K562 (cell line): ENCODE data around the gene SEC22C. TPM values are rescaled to one million over a fixed set of nuclear protein-coding genes. Genes with fewer than 3 reads are reported as not detected.

Experiments
- BDP1 ChIP-seq: IDR thresholded peaks from 3 replicates; pipeline ENCODE4 v1.6.1; 2011; ENCODE audit not compliant: insufficient read length, insufficient read depth
- CEBPG ChIP-seq, 3 experiments: fragments of 200-800 bp in 1 of 3; sonication (Bioruptor generic) in 1 of 3; sonication (generic) in 1 of 3; formaldehyde crosslinking in 1 of 3; IDR thresholded peaks in 2 of 3; conservative IDR thresholded peaks in 1 of 3; 2 replicates each; pipeline versions ENCODE4 v1.6.1 to v1.8.0; 2016 to 2022; ENCODE audit warnings: missing compliant biosample characterization in 2 of 3, missing genetic modification characterization in 2 of 3, mild to moderate bottlenecking in 1 of 3, missing genetic modification reagents in 1 of 3
- CTBP1 ChIP-seq: fragments of 450-650 bp; IDR thresholded peaks from 2 replicates; pipeline ENCODE4 v1.6.1; 2016; ENCODE audit warnings: borderline replicate concordance
- CTCF ChIP-seq, 3 experiments: IDR thresholded peaks in 2 of 3; conservative IDR thresholded peaks in 1 of 3; 2 replicates each; pipeline ENCODE4 v1.5.1; 2011 to 2012; ENCODE audit warnings: low read length in 3 of 3, mild to moderate bottlenecking in 3 of 3, control low read depth in 2 of 3, improper control_type of control experiment in 1 of 3, inconsistent platforms in 1 of 3, low read depth in 1 of 3, mixed read lengths in 1 of 3, moderate library complexity in 1 of 3; ENCODE audit not compliant: insufficient read depth in 2 of 3
- DMBX1 ChIP-seq: fragments of 250-450 bp; sonication (Bioruptor Pico); IDR thresholded peaks from 2 replicates; pipeline ENCODE4 v1.8.0; 2022; ENCODE audit warnings: inconsistent platforms, mild to moderate bottlenecking, moderate library complexity, borderline replicate concordance
- FOXA3 ChIP-seq, 2 experiments: fragments of 450-650 bp in 1 of 2; sonication (generic) in 1 of 2; formaldehyde crosslinking; IDR thresholded peaks in 1 of 2; conservative IDR thresholded peaks in 1 of 2; 2 replicates each; pipeline versions ENCODE4 v1.4.0 to v1.8.0; 2020 to 2022; ENCODE audit warnings: mild to moderate bottlenecking in 2 of 2, missing genetic modification reagents in 1 of 2
- FOXP1 ChIP-seq: sonication (generic); formaldehyde crosslinking; IDR thresholded peaks from 2 replicates; pipeline ENCODE4 v1.8.0; 2022; ENCODE audit warnings: mild to moderate bottlenecking, missing genetic modification reagents
- HMBOX1 ChIP-seq: sonication (generic); IDR thresholded peaks from 2 replicates; pipeline ENCODE4 v1.6.1; 2016
- HNRNPUL1 ChIP-seq: fragments of 200-400 bp; formaldehyde crosslinking; IDR thresholded peaks from 2 replicates; pipeline ENCODE4 v1.6.1; 2017; ENCODE audit warnings: low read length
- HOMEZ ChIP-seq: fragments of 250-450 bp; sonication (Bioruptor Pico); IDR thresholded peaks from 2 replicates; pipeline ENCODE4 v1.4.0; 2020; ENCODE audit warnings: mild to moderate bottlenecking, moderate library complexity
- KLF1 ChIP-seq: fragments of 450-650 bp; IDR thresholded peaks from 2 replicates; pipeline ENCODE4 v1.6.1; 2016; ENCODE audit warnings: missing genetic modification characterization, missing compliant biosample characterization
- MCM2 ChIP-seq: fragments of 450-650 bp; IDR thresholded peaks from 2 replicates; pipeline ENCODE4 v1.6.1; 2017; ENCODE audit warnings: low read depth, mild to moderate bottlenecking
- MCM3 ChIP-seq: fragments of 450-650 bp; IDR thresholded peaks from 2 replicates; pipeline ENCODE4 v1.6.1; 2016
- NR4A1 ChIP-seq, 2 experiments: fragments of 250-450 bp in 1 of 2; fragments of 450-650 bp in 1 of 2; sonication (Bioruptor Pico) in 1 of 2; IDR thresholded peaks; 2 replicates each; pipeline versions ENCODE4 v1.4.0 to v1.6.1; 2016 to 2020; ENCODE audit warnings: mild to moderate bottlenecking in 2 of 2, missing compliant biosample characterization in 1 of 2, missing genetic modification characterization in 1 of 2, moderate library complexity in 1 of 2
- PHB2 ChIP-seq: fragments of 450-650 bp; IDR thresholded peaks from 2 replicates; pipeline ENCODE4 v1.6.1; 2017; ENCODE audit warnings: low read depth
- POLR2B ChIP-seq: fragments of 450-650 bp; IDR thresholded peaks from 2 replicates; pipeline ENCODE4 v1.6.1; 2018; ENCODE audit warnings: low read depth; ENCODE audit not compliant: partially characterized antibody
- RBFOX2 ChIP-seq: fragments of 200-400 bp; formaldehyde crosslinking; IDR thresholded peaks from 2 replicates; pipeline ENCODE4 v1.6.1; 2017; ENCODE audit warnings: low read depth, mild to moderate bottlenecking, low read length, moderate library complexity
- RBM39 ChIP-seq: fragments of 200-400 bp; formaldehyde crosslinking; optimal IDR thresholded peaks from 2 replicates; pipeline ENCODE3; 2018; ENCODE audit warnings: low read depth, low read length
- SAP30 ChIP-seq: fragments of 200-600 bp; sonication (generic); IDR thresholded peaks from 2 replicates; pipeline ENCODE4 v1.6.1; 2012; ENCODE audit warnings: borderline replicate concordance, low read depth, mild to moderate bottlenecking, moderate library complexity, low read length, control low read depth, inconsistent platforms; ENCODE audit not compliant: insufficient read depth, poor library complexity, severe bottlenecking
- SMAD4 ChIP-seq: fragments of 250-450 bp; sonication (Bioruptor Pico); conservative IDR thresholded peaks from 2 replicates; pipeline ENCODE4 v1.8.0; 2021; ENCODE audit warnings: inconsistent platforms, mild to moderate bottlenecking, moderate library complexity
- SRSF9 ChIP-seq: fragments of 200-400 bp; formaldehyde crosslinking; IDR thresholded peaks from 2 replicates; pipeline ENCODE4 v1.6.1; 2017; ENCODE audit warnings: low read depth, low read length, borderline replicate concordance
- TAF15 ChIP-seq: fragments of 200-400 bp; formaldehyde crosslinking; IDR thresholded peaks from 2 replicates; pipeline ENCODE4 v1.6.1; 2017; ENCODE audit warnings: mild to moderate bottlenecking, low read depth, low read length, moderate library complexity
- ZNF766 ChIP-seq: fragments of 200-800 bp; sonication (Bioruptor generic); conservative IDR thresholded peaks from 2 replicates; pipeline ENCODE4 v1.6.1; 2016; ENCODE audit warnings: missing genetic modification characterization, missing compliant biosample characterization
- ZNF785 ChIP-seq: fragments of 250-450 bp; sonication (Bioruptor Pico); IDR thresholded peaks from 2 replicates; pipeline ENCODE4 v1.4.0; 2020; ENCODE audit warnings: mild to moderate bottlenecking
- polyA plus RNA-seq, 8 experiments: library from polyadenylated mRNA; depleted of rRNA in 4 of 8; stranded (reverse) in 5 of 8; unstranded in 3 of 8; fragments of >200 nt; fragmentation: Nextera tagmentation in 2 of 8; fragmentation: Illumina TruSeq in 1 of 8; extraction: Ambion mirVana in 2 of 8; extraction: Trizol in 1 of 8; gene quantifications; 2 replicates each; pipeline versions ENCODE4 v1.2.1 to v1.2.3, GENCODE V29; 2011 to 2014; ENCODE audit warnings: inconsistent platforms in 1 of 8, missing spikeins in 1 of 8
- total RNA-seq, 7 experiments: library from RNA; depleted of rRNA in 6 of 7; stranded (reverse); fragments of >200 nt in 6 of 7; fragmentation: Illumina TruSeq in 2 of 7; extraction: Trizol in 2 of 7; gene quantifications; 2 replicates each; pipeline versions ENCODE4 v1.2.1 to v1.2.3, GENCODE V29; 2011 to 2021; ENCODE audit warnings: low replicate concordance in 1 of 7

Gene SEC22C
- total and polyA plus RNA-seq, 9 of the 15 experiments (the other 6 are each of a cell fraction or from before 2014, with no cell fraction given), result 35.6 to 68.4 (median 50.7) TPM

- TF ChIP-seq MCM3, result no peak
- no peak for TF ChIP-seq FOXP1 (CRISPR knock-in tag)
- TF ChIP-seq CEBPG (CRISPR knock-in tag; IDR thresholded peaks at IDR 0.05), result no peak
- no peak for TF ChIP-seq CEBPG (tag; conservative IDR thresholded peaks at IDR 0.05 in 1 of 2, IDR thresholded peaks at IDR 0.05 in 1 of 2)
- TF ChIP-seq KLF1 (tag), result no peak
- TF ChIP-seq SAP30, result no peak
- TF ChIP-seq TAF15, result no peak
- TF ChIP-seq BDP1, result no peak
- no peak for TF ChIP-seq HMBOX1
- no peak for TF ChIP-seq NR4A1 (CRISPR knock-in tag; IDR thresholded peaks at IDR 0.05)
- TF ChIP-seq NR4A1 (tag; IDR thresholded peaks at IDR 0.05), result no peak
- no peak for TF ChIP-seq ZNF766 (CRISPR knock-in tag)
- TF ChIP-seq CTCF (IDR thresholded peaks at IDR 0.05 in 2 of 3, conservative IDR thresholded peaks at IDR 0.05 in 1 of 3; ENCODE audit: insufficient read depth in 2 of 3, low read depth in 1 of 3, low read length in 3 of 3), result peak; percentile 87 to 99 (median 92)
- 0 out of 2 replicates have a peak, but pooled peaks have one; percentile 23 for TF ChIP-seq CTBP1
- no peak for TF ChIP-seq SRSF9
- no peak for TF ChIP-seq DMBX1 (CRISPR knock-in tag)
- TF ChIP-seq ZNF785 (CRISPR knock-in tag), result no peak
- TF ChIP-seq POLR2B, result no peak
- TF ChIP-seq HNRNPUL1, result no peak
- no peak for TF ChIP-seq FOXA3 (CRISPR knock-in tag; conservative IDR thresholded peaks at IDR 0.05 in 1 of 2, IDR thresholded peaks at IDR 0.05 in 1 of 2)
- no peak for TF ChIP-seq RBM39
- TF ChIP-seq PHB2, result no peak
- TF ChIP-seq RBFOX2, result no peak
- TF ChIP-seq HOMEZ (CRISPR knock-in tag), result no peak
- no peak for TF ChIP-seq SMAD4 (CRISPR knock-in tag)
- TF ChIP-seq MCM2, result no peak
These were observed 34.3 kb downstream of the SEC22C start (continued) for GRCh38 chr3:42547401-42547945.
